Activated CD4-positive, alpha-beta T cell treated with anti-CD3 and anti-CD28 coated beads for 48 hours (primary cell): ENCODE measurements around the gene EAF2.
"Not testable (repeated sequence)": the region's sequence is repeated elsewhere in the genome, so short reads cannot be mapped to it uniquely, and the experiment has no call there.

ENCODE experiments used
- DNase-seq: peaks from one replicate; pipeline ENCODE4 v3.0.0-alpha.2; 2020

Gene EAF2

GRCh38 chr3:121834671-121835464, at the start of gene EAF2, which contains the start of gene IQCB1:
Gene EAF2, plus strand, starts transcription at chr3:121835209. Its CDS starts 77 bp downstream, at chr3:121835286.
Gene IQCB1, minus strand, starts transcription at chr3:121835060. Its CDS starts 6,100 bp downstream, at chr3:121828960.
- peak; percentile 97 for DNase-seq

- no peak for DNase-seq
Measured at GRCh38 chr3:121786485-121786884, 48.5 kb upstream of the EAF2 start.

GRCh38 chr3:121793078-121793477, 41.9 kb upstream of the EAF2 start:
- DNase-seq = no peak

GRCh38 chr3:121794264-121794983, 40.6 kb upstream of the EAF2 start:
- no peak for DNase-seq

GRCh38 chr3:121796970-121797369, 38.0 kb upstream of the EAF2 start:
- no peak for DNase-seq

- DNase-seq = no peak
Measured at GRCh38 chr3:121800906-121801305, 34.1 kb upstream of the EAF2 start.

- no peak for DNase-seq
Measured at GRCh38 chr3:121803771-121804320, 31.2 kb upstream of the EAF2 start.

GRCh38 chr3:121809249-121809648, 25.8 kb upstream of the EAF2 start:
- no peak for DNase-seq

- no peak for DNase-seq
Measured at GRCh38 chr3:121817753-121818152, 17.3 kb upstream of the EAF2 start.

- no peak for DNase-seq
Measured at GRCh38 chr3:121818578-121818977, 16.4 kb upstream of the EAF2 start.

GRCh38 chr3:121819236-121819635, 15.8 kb upstream of the EAF2 start:
- DNase-seq = no peak

GRCh38 chr3:121821421-121822199, 13.4 kb upstream of the EAF2 start:
- DNase-seq = no peak

GRCh38 chr3:121822973-121823372, 12.0 kb upstream of the EAF2 start:
- DNase-seq = no peak

- DNase-seq = no peak
Measured at GRCh38 chr3:121834157-121834670, 795 bp upstream of the EAF2 start.

- DNase-seq = no peak
Measured at GRCh38 chr3:121835465-121835801, 424 bp downstream of the EAF2 start.

- DNase-seq = no peak
Measured at GRCh38 chr3:121836064-121836463, 1.1 kb downstream of the EAF2 start.

GRCh38 chr3:121836481-121836880, 1.5 kb downstream of the EAF2 start:
- DNase-seq = no peak

GRCh38 chr3:121839962-121840361, 5.0 kb downstream of the EAF2 start:
- no peak for DNase-seq

- no peak for DNase-seq
Measured at GRCh38 chr3:121844892-121845291, 9.9 kb downstream of the EAF2 start.

- no peak for DNase-seq
Measured at GRCh38 chr3:121852256-121852655, 17.2 kb downstream of the EAF2 start.

- DNase-seq = no peak
Measured at GRCh38 chr3:121855555-121855954, 20.5 kb downstream of the EAF2 start.

GRCh38 chr3:121857778-121858177, 22.8 kb downstream of the EAF2 start:
- not testable (repeated sequence) for DNase-seq

- DNase-seq = not testable (repeated sequence)
Measured at GRCh38 chr3:121863247-121863646, 28.2 kb downstream of the EAF2 start.
